ENCODE results near the gene SEMG2. TPM values are rescaled to one million over a fixed set of nuclear protein-coding genes. Genes with fewer than 3 reads are reported as not detected.

SEMG2 gene, protein sequence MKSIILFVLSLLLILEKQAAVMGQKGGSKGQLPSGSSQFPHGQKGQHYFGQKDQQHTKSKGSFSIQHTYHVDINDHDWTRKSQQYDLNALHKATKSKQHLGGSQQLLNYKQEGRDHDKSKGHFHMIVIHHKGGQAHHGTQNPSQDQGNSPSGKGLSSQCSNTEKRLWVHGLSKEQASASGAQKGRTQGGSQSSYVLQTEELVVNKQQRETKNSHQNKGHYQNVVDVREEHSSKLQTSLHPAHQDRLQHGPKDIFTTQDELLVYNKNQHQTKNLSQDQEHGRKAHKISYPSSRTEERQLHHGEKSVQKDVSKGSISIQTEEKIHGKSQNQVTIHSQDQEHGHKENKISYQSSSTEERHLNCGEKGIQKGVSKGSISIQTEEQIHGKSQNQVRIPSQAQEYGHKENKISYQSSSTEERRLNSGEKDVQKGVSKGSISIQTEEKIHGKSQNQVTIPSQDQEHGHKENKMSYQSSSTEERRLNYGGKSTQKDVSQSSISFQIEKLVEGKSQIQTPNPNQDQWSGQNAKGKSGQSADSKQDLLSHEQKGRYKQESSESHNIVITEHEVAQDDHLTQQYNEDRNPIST
- not detected for polyA plus RNA-seq

DNA sequence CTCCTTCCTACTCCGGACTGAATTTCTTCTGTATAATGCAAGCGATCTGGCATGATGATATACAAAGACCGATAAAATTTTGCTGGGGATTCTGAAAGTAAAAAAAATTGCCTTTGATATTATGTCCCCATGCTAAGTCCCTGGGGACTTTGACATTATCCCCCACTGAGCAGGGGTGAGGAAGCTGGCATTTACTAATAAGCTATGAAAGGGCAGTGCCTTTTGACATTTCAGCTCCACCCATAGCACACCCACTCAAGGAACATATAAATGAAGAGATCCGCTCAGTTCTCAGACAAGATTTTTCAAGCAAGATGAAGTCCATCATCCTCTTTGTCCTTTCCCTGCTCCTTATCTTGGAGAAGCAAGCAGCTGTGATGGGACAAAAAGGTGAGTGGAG lies at the start of gene SEMG2:
TSS of gene SEMG2 (plus strand) at position 298 of the 400 bp plus-strand sequence. CDS start at position 315, 17 bp downstream.
- Mint-ChIP-seq H3K4me1 (no peaks in the 10 kb centered on the region), H3K36me3 (no peaks in the 10 kb centered on the region), H3K27me3 (ENCODE audit: low read depth in 3 of 3) (peaks cover 0 to 23% (median 9%) of the 10 kb centered on the region in 3 donors), H3K4me3 (no peak within 1 kb of the TSS), H3K27ac (no peak within 1 kb of the TSS), H3K9me3 (no peaks in the 10 kb centered on the region)
- no peak for DNase-seq

DNA sequence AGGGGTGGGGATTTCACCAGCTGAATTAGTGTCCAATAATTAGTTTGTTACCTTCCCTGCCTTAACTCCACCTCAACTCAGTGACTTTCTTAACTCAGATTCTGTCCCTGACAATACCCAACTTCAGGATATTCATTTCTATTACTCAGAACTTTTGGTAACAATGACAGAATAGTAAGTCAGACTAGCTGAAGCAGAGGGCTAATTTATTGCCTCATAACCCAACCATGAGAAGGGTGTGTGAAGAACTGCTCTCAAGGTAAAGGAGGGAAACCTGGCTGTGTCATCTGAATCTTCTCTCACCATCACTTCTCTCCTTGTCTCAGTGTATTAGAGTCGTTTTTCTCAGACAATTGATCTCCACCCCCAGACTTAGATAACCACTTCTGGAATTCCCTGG lies 47.7 kb upstream of the SEMG2 start:
- Mint-ChIP-seq H3K4me1 (no peaks in the 10 kb centered on the region), H3K36me3 (no peaks in the 10 kb centered on the region), H3K27me3 (ENCODE audit: low read depth in 3 of 3) (peaks cover 0 to 16% (median 2%) of the 10 kb centered on the region in 3 donors), H3K4me3 (no peak overlapping the region), H3K9me3 (no peaks in the 10 kb centered on the region), H3K27ac (no peak overlapping the region)
- DNase-seq: no peak

DNA sequence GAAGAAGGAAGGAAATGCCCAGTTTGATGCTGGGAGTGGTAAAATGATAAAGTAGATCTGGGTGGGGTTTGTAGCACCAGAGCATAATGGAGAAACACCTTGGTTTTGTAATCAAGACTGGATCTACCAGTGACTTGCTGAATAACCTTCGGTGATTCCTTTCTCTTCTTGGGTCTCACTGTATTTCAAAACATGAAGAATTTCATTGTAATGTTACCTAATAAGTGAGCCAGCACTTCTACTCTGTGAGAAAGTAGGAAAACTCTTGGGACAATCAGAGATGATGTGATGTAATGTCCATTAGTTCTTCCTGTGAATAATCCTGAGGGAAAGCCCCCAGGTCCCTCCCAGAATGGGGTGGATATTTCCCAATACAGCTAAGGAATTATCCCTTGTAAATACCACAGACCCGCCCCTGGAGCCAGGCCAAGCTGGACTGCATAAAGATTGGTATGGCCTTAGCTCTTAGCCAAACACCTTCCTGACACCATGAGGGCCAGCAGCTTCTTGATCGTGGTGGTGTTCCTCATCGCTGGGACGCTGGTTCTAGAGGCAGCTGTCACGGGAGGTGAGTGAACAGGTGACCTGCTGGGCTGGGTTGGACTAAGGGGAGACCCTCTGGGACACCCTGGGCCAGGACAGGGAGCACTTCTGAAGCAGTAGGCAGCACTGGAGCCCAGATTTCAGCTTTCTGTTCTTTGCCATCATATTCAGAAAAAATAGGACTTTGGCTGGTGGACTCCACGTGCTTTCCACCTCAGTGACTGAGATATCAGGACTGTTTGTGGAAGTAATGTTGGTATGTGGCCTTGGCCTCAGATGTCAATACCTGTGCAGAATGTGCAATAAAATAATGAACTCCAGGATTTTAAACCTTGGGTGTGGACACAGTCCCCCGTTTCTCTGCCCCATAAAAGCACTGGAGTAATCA lies 46.5 kb upstream of the SEMG2 start, which contains the start of gene PI3:
TSS of gene PI3 (plus strand) at position 469 of the 931 bp plus-strand sequence. CDS start at position 490, 21 bp downstream.
- Mint-ChIP-seq H3K27ac (no peak within 1 kb of the TSS), H3K4me1 (no peaks in the 10 kb centered on the region), H3K27me3 (ENCODE audit: low read depth in 3 of 3) (peaks cover 0 to 16% (median 2%) of the 10 kb centered on the region in 3 donors), H3K36me3 (no peaks in the 10 kb centered on the region), H3K9me3 (no peaks in the 10 kb centered on the region), H3K4me3 (no peak within 1 kb of the TSS)
- no peak for DNase-seq

DNA sequence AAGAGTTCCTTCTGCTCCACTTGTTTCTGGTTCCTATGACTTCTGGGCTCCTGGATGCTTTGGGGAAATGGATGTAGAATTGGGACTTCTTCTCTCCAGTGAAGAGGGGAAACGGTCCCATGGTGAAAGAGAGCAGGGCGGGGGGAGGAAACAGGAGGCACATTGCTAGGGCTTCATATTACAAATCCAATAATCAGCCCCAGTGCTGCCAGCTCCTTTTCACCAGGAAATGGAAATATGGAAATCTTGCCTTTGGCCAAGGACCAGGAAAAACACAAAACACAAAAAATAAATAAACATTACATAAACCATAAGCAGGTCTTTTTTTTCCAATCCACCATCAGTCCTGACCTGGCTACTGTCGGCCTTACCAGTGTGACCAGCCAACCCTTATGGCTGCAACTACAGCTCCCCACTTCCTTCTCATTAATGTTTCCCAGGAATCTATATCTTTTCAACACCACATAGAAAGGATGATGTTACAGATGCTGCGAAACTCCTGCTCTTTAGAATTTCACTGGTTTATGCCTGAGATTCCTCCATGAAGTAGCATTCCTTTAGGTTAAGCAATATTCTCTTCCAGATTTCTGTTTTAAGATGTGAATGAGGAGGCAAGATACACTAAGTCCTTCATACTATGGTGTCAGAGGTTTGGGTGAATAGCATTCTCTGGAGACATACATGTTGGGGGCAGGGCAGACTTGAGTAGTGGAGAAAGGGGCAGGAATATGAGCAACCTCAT lies 44.5 kb upstream of the SEMG2 start:
- H3K9me3 Mint-ChIP-seq: no peaks in the 10 kb centered on the region
- H3K4me1 Mint-ChIP-seq: no peaks in the 10 kb centered on the region
- no peak overlapping the region for H3K27ac Mint-ChIP-seq
- H3K27me3 Mint-ChIP-seq (ENCODE audit: low read depth in 3 of 3): peaks cover 0 to 8% (median 2%) of the 10 kb centered on the region in 3 donors
- H3K36me3 Mint-ChIP-seq: no peaks in the 10 kb centered on the region
- no peak overlapping the region for H3K4me3 Mint-ChIP-seq
- no peak for DNase-seq

DNA sequence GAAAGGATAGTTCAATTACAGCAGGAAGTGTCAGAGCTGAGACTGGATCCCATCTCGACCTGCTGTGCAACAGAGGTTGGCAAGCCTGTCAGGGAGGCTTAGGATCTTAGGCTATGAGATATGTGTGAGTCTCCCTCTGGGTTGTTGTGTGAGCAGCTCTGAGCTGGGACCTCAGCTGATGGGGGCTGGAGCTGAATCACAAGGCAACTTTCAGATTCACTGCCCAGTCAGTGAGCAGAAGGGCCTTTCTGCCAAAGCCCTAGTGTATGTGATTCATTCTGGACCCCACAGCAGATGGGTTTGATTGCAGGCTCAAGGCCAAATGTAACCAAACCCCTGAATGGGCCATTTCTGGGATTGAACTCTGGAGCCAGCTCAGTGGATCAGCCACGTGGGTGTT lies 42.0 kb upstream of the SEMG2 start:
- no peak overlapping the region for H3K4me3 Mint-ChIP-seq
- H3K27me3 Mint-ChIP-seq (ENCODE audit: low read depth in 3 of 3): peaks cover 0 to 5% (median 2%) of the 10 kb centered on the region in 3 donors
- no peak overlapping the region for H3K27ac Mint-ChIP-seq
- no peak for DNase-seq
- no peaks in the 10 kb centered on the region for H3K4me1 Mint-ChIP-seq
- H3K9me3 Mint-ChIP-seq: no peaks in the 10 kb centered on the region
- no peaks in the 10 kb centered on the region for H3K36me3 Mint-ChIP-seq

DNA sequence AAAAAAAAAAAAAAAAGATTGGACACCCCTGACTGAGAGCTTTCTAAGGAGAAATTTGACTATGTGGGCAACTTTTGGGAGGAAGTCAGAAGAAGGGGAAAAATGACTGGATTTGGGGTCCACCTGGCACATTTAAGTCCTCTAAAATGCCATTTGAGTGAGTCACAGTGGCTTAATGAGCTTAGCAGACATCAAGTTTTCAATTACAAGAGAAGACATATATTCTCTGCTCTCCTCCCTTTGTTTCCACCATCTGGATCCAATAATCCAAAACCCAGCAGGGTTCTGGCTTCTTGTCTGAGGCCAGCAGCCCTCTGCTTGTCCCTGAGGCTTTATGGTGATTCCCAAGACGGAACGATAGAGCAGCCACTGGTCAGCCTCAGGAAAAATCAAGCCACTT lies 39.5 kb upstream of the SEMG2 start:
- Mint-ChIP-seq H3K36me3 (no peaks in the 10 kb centered on the region), H3K4me1 (no peaks in the 10 kb centered on the region), H3K9me3 (no peaks in the 10 kb centered on the region), H3K27ac (no peak overlapping the region), H3K27me3 (ENCODE audit: low read depth in 3 of 3) (peaks cover 0 to 3% (median 0%) of the 10 kb centered on the region in 3 donors), H3K4me3 (no peak overlapping the region)
- no peak for DNase-seq

DNA sequence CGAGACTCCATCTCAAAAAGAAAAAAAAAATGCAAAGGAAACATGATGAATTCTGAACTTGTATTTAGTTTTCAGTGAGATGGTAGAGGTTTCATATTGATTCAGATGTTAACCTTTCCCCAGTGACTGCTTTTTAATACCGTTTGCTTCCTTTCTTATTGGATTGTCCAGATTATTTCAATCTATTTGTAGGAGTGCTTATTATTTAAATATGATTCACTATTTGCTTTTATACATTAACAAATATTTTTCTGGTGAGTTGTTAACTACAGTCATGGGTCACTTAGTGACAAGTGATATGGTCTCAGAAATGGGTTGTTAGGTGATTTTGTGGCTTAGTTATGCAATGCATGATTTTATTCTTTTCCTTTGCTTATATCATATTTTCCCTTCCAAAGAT lies 38.1 kb upstream of the SEMG2 start:
- no peaks in the 10 kb centered on the region for H3K36me3 Mint-ChIP-seq
- H3K4me3 Mint-ChIP-seq: no peak overlapping the region
- no peaks in the 10 kb centered on the region for H3K4me1 Mint-ChIP-seq
- H3K9me3 Mint-ChIP-seq: no peaks in the 10 kb centered on the region
- no peak overlapping the region for H3K27ac Mint-ChIP-seq
- peaks cover 0 to 7% (median 2%) of the 10 kb centered on the region in 3 donors for H3K27me3 Mint-ChIP-seq (ENCODE audit: low read depth in 3 of 3)
- no peak for DNase-seq

DNA sequence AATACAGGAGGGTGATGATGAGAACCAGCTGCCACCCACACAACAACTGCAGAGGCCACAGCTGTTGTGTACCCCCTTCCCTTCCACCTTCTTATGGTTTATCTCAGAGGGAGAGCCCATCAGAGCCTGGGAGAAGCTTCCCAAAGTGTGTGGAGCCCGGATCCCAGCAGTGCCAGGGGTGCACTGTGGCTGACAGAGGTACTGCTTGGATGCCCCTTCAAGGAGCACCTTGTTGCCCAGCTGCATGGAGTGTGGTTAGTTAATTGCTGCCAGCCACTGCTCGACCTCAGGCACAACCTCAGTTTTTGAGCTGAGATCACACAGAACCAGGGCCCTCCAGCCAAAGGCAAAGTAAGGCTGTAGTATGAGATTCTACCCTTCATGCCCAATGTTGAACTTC lies 33.5 kb upstream of the SEMG2 start:
- Mint-ChIP-seq H3K4me3 (no peak overlapping the region), H3K9me3 (no peaks in the 10 kb centered on the region), H3K27me3 (ENCODE audit: low read depth in 3 of 3) (peaks cover 3 to 7% (median 4%) of the 10 kb centered on the region in 3 donors), H3K4me1 (no peaks in the 10 kb centered on the region), H3K27ac (no peak overlapping the region), H3K36me3 (no peaks in the 10 kb centered on the region)
- no peak for DNase-seq

DNA sequence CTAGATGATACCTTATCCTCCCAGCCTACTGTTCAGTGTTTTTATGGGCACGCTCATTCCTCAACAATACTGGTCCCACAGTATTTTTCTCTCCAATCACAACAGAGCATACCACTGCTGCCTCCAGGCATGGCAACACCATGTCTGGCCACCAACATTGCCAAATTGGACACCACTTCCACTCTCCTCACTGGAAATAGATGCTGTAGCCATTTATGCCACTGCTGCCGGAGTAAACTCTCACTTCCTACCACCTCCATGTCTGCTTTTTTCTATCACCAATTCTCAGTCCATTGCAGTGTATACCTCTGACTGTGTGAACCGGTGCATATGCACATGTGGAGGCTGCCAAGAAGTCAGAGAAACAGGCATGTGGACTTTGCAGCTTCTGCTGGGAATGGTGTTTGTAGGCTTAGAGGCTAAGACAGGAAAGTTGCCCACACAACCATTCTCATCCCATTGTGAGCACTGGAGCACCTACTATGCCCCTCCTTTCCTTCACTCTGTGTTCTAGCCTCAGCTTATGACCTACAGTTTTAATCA lies 32.0 kb upstream of the SEMG2 start:
- Mint-ChIP-seq H3K4me3 (no peak overlapping the region), H3K9me3 (peaks cover 0 to 2% (median 0%) of the 10 kb centered on the region in 6 donors), H3K4me1 (no peaks in the 10 kb centered on the region), H3K27me3 (ENCODE audit: low read depth in 3 of 3) (peaks cover 5 to 7% (median 5%) of the 10 kb centered on the region in 3 donors), H3K27ac (no peak overlapping the region), H3K36me3 (no peaks in the 10 kb centered on the region)
- no peak for DNase-seq

DNA sequence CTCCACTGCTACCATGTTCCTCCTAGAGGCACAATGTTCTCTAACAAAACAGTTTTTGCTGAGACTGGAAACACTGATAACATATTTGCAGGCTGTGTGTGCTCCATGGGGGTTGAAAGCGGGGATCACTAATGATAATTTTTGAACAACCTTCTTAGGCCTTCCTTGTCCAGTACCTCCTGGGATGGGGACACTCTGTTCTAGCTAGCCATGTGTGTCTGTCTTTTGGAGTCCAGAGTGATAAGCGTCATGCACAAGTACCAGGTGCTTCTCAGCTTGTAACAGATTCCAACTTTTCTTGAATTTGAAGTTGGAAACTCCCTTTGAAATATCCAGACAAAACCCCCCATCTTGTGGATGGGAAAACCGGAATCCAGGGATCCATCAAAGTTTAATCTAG lies 31.3 kb upstream of the SEMG2 start:
- Mint-ChIP-seq H3K9me3 (peaks cover 0 to 2% (median 0%) of the 10 kb centered on the region in 6 donors), H3K36me3 (no peaks in the 10 kb centered on the region), H3K27me3 (ENCODE audit: low read depth in 3 of 3) (peaks cover 5 to 9% (median 7%) of the 10 kb centered on the region in 3 donors), H3K4me3 (no peak overlapping the region), H3K27ac (no peak overlapping the region), H3K4me1 (no peaks in the 10 kb centered on the region)
- DNase-seq: no peak

DNA sequence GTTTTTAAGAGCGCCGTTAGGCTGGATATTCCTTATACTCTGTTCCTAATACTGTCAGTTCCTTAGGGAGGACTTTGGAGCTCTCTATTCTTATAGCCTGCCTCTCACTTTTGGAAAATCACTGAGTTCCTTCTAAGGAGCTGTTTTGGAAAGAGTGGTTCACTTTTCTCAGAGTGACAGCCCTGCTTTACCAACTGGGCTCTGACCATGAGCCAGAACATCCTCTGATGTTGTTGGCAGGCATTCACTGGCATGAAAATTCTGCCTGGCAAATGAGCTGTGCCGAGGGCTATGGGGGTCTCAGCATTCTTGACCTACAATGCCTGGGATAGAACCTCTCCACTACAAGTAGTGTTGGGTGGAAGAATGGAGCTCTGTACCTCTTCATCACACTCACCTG lies 29.2 kb upstream of the SEMG2 start:
- Mint-ChIP-seq H3K27me3 (ENCODE audit: low read depth in 3 of 3) (peaks cover 6 to 8% (median 6%) of the 10 kb centered on the region in 3 donors), H3K9me3 (peaks cover 0 to 2% (median 0%) of the 10 kb centered on the region in 6 donors), H3K27ac (no peak overlapping the region), H3K36me3 (no peaks in the 10 kb centered on the region), H3K4me3 (no peak overlapping the region), H3K4me1 (no peaks in the 10 kb centered on the region)
- no peak for DNase-seq

DNA sequence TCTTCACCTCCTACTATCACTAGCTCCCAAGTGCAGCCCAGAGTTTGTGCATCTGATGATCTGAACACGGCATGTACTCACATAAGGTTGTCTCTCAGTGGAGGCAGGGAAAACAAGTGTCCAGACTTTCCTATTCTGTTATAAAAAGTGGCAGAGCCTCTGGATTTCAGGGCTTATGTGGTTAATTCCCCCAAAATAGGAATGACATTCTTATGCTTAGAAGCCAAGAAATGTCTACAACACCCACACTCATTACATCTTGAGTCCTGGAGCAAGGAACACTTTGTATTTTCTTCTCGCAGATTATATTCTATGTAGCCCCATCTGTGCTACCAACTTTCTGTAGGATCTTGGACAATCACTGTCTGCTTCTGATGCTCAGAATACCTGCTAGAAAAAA lies 27.8 kb upstream of the SEMG2 start:
- Mint-ChIP-seq H3K27me3 (ENCODE audit: low read depth in 3 of 3) (peaks cover 5 to 12% (median 5%) of the 10 kb centered on the region in 3 donors), H3K4me3 (no peak overlapping the region), H3K4me1 (no peaks in the 10 kb centered on the region), H3K9me3 (peaks cover 0 to 2% (median 0%) of the 10 kb centered on the region in 6 donors), H3K36me3 (no peaks in the 10 kb centered on the region), H3K27ac (no peak overlapping the region)
- DNase-seq: no peak

DNA sequence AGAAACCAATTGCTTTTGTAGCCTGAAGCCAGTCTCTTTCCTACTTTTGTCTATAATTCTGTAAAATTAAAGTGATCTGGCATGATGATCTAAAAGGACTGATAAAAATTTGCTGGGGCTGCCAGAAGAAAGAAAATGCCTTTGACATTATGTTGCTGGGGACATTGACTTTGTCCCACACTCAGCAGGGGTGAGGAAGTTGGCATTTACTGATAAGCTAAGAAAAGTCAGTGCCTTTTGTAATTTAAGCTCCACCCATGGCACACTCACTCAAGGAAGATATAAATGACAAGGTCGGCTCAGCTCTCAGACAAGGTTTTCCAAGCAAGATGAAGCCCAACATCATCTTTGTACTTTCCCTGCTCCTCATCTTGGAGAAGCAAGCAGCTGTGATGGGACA lies 14.4 kb upstream of the SEMG2 start, which contains the start of gene SEMG1:
TSS of gene SEMG1 (plus strand) at position 309 of the 400 bp plus-strand sequence. CDS start at position 330, 21 bp downstream.
- peaks cover 2 to 22% (median 8%) of the 10 kb centered on the region in 3 donors for H3K27me3 Mint-ChIP-seq (ENCODE audit: low read depth in 3 of 3)
- H3K4me1 Mint-ChIP-seq: no peaks in the 10 kb centered on the region
- H3K36me3 Mint-ChIP-seq: no peaks in the 10 kb centered on the region
- H3K4me3 Mint-ChIP-seq: no peak within 1 kb of the TSS
- peaks cover 0 to 8% (median 1%) of the 10 kb centered on the region in 6 donors for H3K9me3 Mint-ChIP-seq
- no peak for DNase-seq
- no peak within 1 kb of the TSS for H3K27ac Mint-ChIP-seq
